ENCODE measurements around the gene FZD10. TPM values are rescaled to one million over a fixed set of nuclear protein-coding genes. Genes with fewer than 3 reads are reported as not detected.

FZD10 gene
- total RNA-seq, 1 donor from 2014 or later: 0.05 TPM

- Histone ChIP-seq H3K36me3 (no peaks in the 10 kb centered on the region), H3K4me1 (no peaks in the 10 kb centered on the region), H3K27me3 (ENCODE audit: low read depth) (peaks cover 32% of the 10 kb centered on the region), H3K4me3 (no peak overlapping the region), H3K9me3 (replicated peaks) (peaks cover 17% of the 10 kb centered on the region), H3K27ac (replicated peaks) (no peak overlapping the region)
- no peak for TF ChIP-seq CTCF (IDR thresholded peaks at IDR 0.05; ENCODE audit: borderline replicate concordance)
- intact Hi-C loops (cut with micrococcal nuclease): no loop called here
- no peak for DNase-seq
These were observed 51.0 kb downstream of the FZD10 start for GRCh38 chr12:130213249-130213648.

GRCh38 chr12:130214686-130215395, 52.6 kb downstream of the FZD10 start:
- Histone ChIP-seq H3K4me3 (no peak overlapping the region), H3K27me3 (ENCODE audit: low read depth) (peaks cover 46% of the 10 kb centered on the region), H3K4me1 (no peaks in the 10 kb centered on the region), H3K9me3 (replicated peaks) (peaks cover 4% of the 10 kb centered on the region), H3K36me3 (no peaks in the 10 kb centered on the region), H3K27ac (replicated peaks) (no peak overlapping the region)
- no peak for TF ChIP-seq CTCF (IDR thresholded peaks at IDR 0.05; ENCODE audit: borderline replicate concordance)
- DNase-seq: no peak
- intact Hi-C loops (cut with micrococcal nuclease): no loop called here

Other genes starting within 250 kb of the FZD10 start
- not detected for gene PIWIL1, start 175.4 kb downstream of the FZD10 start, total RNA-seq

All from left ventricle myocardium inferior (tissue), 1 donor.